Thyroid gland (tissue), 4 donors: ENCODE measurements around the gene MGMT. TPM values are rescaled to one million over a fixed set of nuclear protein-coding genes. Genes with fewer than 3 reads are reported as not detected.

ENCODE experiments used
- DNase-seq, 2 donors: peaks; one replicate each; pipeline ENCODE4 v3.0.0-alpha.2; 2019
- H3K27ac ChIP-seq, 3 donors: fragments of 200-600 bp; sonication (generic); 1 replicate in 2 of 3; 2 replicates in 1 of 3; pipeline ENCODE4 v1.5.1; 2016 to 2019; ENCODE audit warnings: mild to moderate bottlenecking in 1 of 3, moderate library complexity in 1 of 3
- H3K27me3 ChIP-seq: fragments of 200-600 bp; sonication (generic); one replicate; pipeline ENCODE4 v1.5.1; 2019
- H3K36me3 ChIP-seq, 2 donors: fragments of 200-600 bp; sonication (generic); one replicate each; pipeline ENCODE4 v1.5.1; 2016 to 2019
- H3K4me1 ChIP-seq, 2 donors: fragments of 200-600 bp; sonication (generic); one replicate each; pipeline ENCODE4 v1.5.1; 2017 to 2019
- H3K4me3 ChIP-seq, 3 donors: fragments of 200-600 bp; sonication (generic); replicated peaks in 1 of 3; 1 replicate in 2 of 3; 2 replicates in 1 of 3; pipeline ENCODE4 v1.5.1; 2016; ENCODE audit warnings: mild to moderate bottlenecking in 1 of 3
- H3K9me3 ChIP-seq: fragments of 200-600 bp; sonication (generic); one replicate; pipeline ENCODE4 v1.5.1; 2017
- CTCF ChIP-seq, 6 experiments: fragments of 200-600 bp in 3 of 6; fragments of 450-650 bp in 3 of 6; sonication (generic) in 3 of 6; IDR thresholded peaks; one replicate each; pipeline ENCODE4 v1.5.1; 2016 to 2019; ENCODE audit warnings: antibody characterized with exemption in 6 of 6, mild to moderate bottlenecking in 2 of 6, inconsistent platforms in 1 of 6, moderate library complexity in 1 of 6
- POLR2A ChIP-seq, 2 donors: fragments of 450-650 bp; IDR thresholded peaks; one replicate each; pipeline ENCODE4 v1.6.1; 2017; ENCODE audit warnings: antibody characterized with exemption in 2 of 2, mild to moderate bottlenecking in 2 of 2, moderate library complexity in 1 of 2
- WGBS, 2 donors: methylation state at CpG; one replicate each; pipeline ENCODE4 v1.1.5; 2017; 5-methylcytosine and 5-hydroxymethylcytosine counted together
- intact Hi-C: fragments of 100-400 bp; cut with DNase I; formaldehyde crosslinking; loops from one replicate; pipeline ENCODE4 v1.15.1; 2023
- total RNA-seq, 4 donors: library from RNA; depleted of rRNA; stranded (reverse); fragments of >200 nt; gene quantifications; one replicate each; pipeline ENCODE4 v1.2.3, GENCODE V29; 2016

The MGMT gene
- total RNA-seq, 4 donors from 2014 or later, result 17.6 to 48.7 (median 30.7) TPM

- no peak for TF ChIP-seq CTCF (IDR thresholded peaks at IDR 0.05)
- no peak for TF ChIP-seq POLR2A (IDR thresholded peaks at IDR 0.05)
Measured at GRCh38 chr10:129727495-129727894, 260.5 kb downstream of the MGMT start.

GRCh38 chr10:129728246-129728820 lies 261.3 kb downstream of the MGMT start:
- Histone ChIP-seq H3K4me1 (no peaks in the 10 kb centered on the region), H3K27me3 (no peaks in the 10 kb centered on the region), H3K36me3 (no peaks in the 10 kb centered on the region), H3K9me3 (no peaks in the 10 kb centered on the region), H3K27ac (no peak overlapping the region), H3K4me3 (no peak overlapping the region)
- intact Hi-C loops, result no loop called here
- TF ChIP-seq POLR2A (IDR thresholded peaks at IDR 0.05), result no peak
- no peak for TF ChIP-seq CTCF (IDR thresholded peaks at IDR 0.05)
- 96 to 98% methylated on average over 13 of the region's 13 CpGs for WGBS, 2 donors
- DNase-seq, result no peak

More at GRCh38 chr10:129727495-129727894, 260.5 kb downstream of the MGMT start:
- no peak overlapping the region for H3K27ac ChIP-seq
- no peaks in the 10 kb centered on the region for H3K9me3 ChIP-seq
- H3K4me1 ChIP-seq, result no peaks in the 10 kb centered on the region
- no peaks in the 10 kb centered on the region for H3K36me3 ChIP-seq
- no peaks in the 10 kb centered on the region for H3K27me3 ChIP-seq
- no peak overlapping the region for H3K4me3 ChIP-seq
- WGBS, 2 donors, result 87% methylated on average over 4 of the region's 4 CpGs
- no peak for DNase-seq
- intact Hi-C loops, result no loop called here

GRCh38 chr10:129728905-129729795 lies 262.1 kb downstream of the MGMT start:
- H3K27ac ChIP-seq, result no peak overlapping the region
- DNase-seq, result no peak
- H3K4me3 ChIP-seq, result no peak overlapping the region
- H3K36me3 ChIP-seq, result no peaks in the 10 kb centered on the region
- H3K4me1 ChIP-seq, result no peaks in the 10 kb centered on the region
- H3K9me3 ChIP-seq, result no peaks in the 10 kb centered on the region
- no peaks in the 10 kb centered on the region for H3K27me3 ChIP-seq
- TF ChIP-seq CTCF (IDR thresholded peaks at IDR 0.05), result no peak
- no peak for TF ChIP-seq POLR2A (IDR thresholded peaks at IDR 0.05)
- intact Hi-C loops, result no loop called here
- WGBS, 2 donors, result 92 to 95% methylated on average over 21 of the region's 21 CpGs

GRCh38 chr10:129730272-129730992 lies 263.4 kb downstream of the MGMT start:
- H3K36me3 ChIP-seq, result no peaks in the 10 kb centered on the region
- TF ChIP-seq CTCF (IDR thresholded peaks at IDR 0.05) (no peak), POLR2A (IDR thresholded peaks at IDR 0.05) (no peak)
- no peaks in the 10 kb centered on the region for H3K27me3 ChIP-seq
- no peaks in the 10 kb centered on the region for H3K9me3 ChIP-seq
- H3K4me1 ChIP-seq, result no peaks in the 10 kb centered on the region
- no peak overlapping the region for H3K4me3 ChIP-seq
- H3K27ac ChIP-seq, result no peak overlapping the region
- 88 to 93% methylated on average over 12 of the region's 12 CpGs for WGBS, 2 donors
- intact Hi-C loops, result no loop called here
- no peak for DNase-seq
